GM06990 (cell line): ENCODE results near the gene MGAT3.

Source experiments
- DNase-seq: peaks from one replicate; pipeline ENCODE4 v3.0.0-alpha.2; 2011; ENCODE audit not compliant: insufficient read length; ENCODE audit errors: extremely low read depth
- H3K27me3 ChIP-seq: replicated peaks from 2 replicates; pipeline ENCODE4 v1.6.0; 2011; ENCODE audit warnings: low read length; ENCODE audit not compliant: control insufficient read depth, insufficient read depth
- H3K36me3 ChIP-seq: 2 replicates; pipeline ENCODE4 v1.5.1; 2011; ENCODE audit warnings: low read length; ENCODE audit not compliant: control insufficient read depth, insufficient read depth
- H3K4me3 ChIP-seq: replicated peaks from 2 replicates; pipeline ENCODE4 v1.5.1; 2011; ENCODE audit warnings: low read depth, mild to moderate bottlenecking, control low read depth, low read length
- TF ChIP-seq, protein P1 (sequence below): IDR thresholded peaks from 2 replicates; pipeline ENCODE4 v1.5.1; 2011; ENCODE audit warnings: low read length, control low read depth, mild to moderate bottlenecking, inconsistent platforms; ENCODE audit not compliant: insufficient read depth, poor library complexity, severe bottlenecking

Gene MGAT3

DNA sequence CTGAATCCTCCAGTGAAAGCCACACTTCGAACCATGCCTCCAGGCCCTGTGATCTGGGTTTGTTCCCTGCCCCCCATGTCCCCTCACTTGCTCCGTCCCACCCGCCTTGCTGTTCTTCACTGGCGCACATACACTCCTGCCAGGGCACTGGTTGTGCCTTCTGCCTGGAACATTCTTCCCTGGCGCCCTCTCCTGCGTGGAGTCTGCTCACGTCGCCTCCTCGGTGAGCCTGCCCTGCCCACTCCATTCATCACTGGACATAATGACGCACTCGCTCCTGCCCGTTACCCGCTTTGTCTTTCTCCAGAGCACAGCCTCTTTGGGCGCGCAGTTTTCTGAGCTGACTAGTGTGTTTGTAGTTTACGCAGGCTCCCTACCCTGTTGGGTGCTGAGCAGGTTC, 24.2 kb downstream of the MGAT3 start:
- DNase-seq, result no peak
- H3K27me3 ChIP-seq, result no peaks in the 10 kb centered on the region
- TF ChIP-seq, protein P1, sequence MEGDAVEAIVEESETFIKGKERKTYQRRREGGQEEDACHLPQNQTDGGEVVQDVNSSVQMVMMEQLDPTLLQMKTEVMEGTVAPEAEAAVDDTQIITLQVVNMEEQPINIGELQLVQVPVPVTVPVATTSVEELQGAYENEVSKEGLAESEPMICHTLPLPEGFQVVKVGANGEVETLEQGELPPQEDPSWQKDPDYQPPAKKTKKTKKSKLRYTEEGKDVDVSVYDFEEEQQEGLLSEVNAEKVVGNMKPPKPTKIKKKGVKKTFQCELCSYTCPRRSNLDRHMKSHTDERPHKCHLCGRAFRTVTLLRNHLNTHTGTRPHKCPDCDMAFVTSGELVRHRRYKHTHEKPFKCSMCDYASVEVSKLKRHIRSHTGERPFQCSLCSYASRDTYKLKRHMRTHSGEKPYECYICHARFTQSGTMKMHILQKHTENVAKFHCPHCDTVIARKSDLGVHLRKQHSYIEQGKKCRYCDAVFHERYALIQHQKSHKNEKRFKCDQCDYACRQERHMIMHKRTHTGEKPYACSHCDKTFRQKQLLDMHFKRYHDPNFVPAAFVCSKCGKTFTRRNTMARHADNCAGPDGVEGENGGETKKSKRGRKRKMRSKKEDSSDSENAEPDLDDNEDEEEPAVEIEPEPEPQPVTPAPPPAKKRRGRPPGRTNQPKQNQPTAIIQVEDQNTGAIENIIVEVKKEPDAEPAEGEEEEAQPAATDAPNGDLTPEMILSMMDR, result no peak
- peaks cover 33% of the 10 kb centered on the region for H3K36me3 ChIP-seq
- no peak overlapping the region for H3K4me3 ChIP-seq

DNA sequence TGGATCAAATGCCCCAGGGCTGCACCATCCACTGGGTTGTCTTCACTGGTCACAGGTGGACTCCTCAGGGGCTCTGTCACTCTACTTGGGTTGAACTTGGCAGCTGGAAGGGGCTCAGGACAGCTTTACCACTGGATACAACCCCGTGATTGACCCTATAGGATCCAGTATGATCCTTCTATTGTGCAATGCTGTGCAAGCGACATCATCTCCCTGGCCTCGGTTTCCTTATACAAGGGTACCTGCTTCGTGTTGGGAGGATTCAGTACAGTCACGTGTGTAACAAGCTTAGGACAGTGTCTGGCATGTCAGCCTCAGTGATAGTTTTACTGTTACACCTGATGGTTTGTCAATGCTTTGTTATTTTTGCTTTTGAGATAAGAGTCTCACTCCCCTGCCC, 24.8 kb downstream of the MGAT3 start:
- H3K36me3 ChIP-seq, result peaks cover 28% of the 10 kb centered on the region
- DNase-seq, result no peak
- H3K27me3 ChIP-seq, result no peaks in the 10 kb centered on the region
- H3K4me3 ChIP-seq, result no peak overlapping the region
- TF ChIP-seq, protein P1, result no peak

DNA sequence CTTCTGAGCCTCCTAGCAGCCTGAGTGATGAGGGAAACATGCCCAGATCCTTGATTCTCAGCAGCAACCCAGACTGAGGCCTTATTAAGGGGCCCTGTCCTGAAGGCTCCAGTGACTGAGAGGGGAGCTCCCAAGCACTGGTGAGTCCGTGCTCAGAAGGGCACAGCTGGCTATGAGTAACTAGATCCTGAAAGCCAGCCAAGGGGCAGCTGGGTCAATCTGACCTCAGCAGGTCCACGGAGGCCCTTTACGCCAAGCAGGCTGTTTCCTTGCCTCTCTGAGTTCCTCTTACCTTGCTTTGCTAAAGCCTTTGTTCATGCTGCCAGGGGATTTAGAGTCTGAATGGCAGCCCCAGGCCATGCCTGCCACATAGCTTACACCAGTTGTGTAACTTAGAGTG, 26.0 kb downstream of the MGAT3 start:
- Histone ChIP-seq H3K36me3 (peaks cover 29% of the 10 kb centered on the region), H3K4me3 (no peak overlapping the region), H3K27me3 (no peaks in the 10 kb centered on the region)
- TF ChIP-seq, protein P1, result no peak
- no peak for DNase-seq

DNA sequence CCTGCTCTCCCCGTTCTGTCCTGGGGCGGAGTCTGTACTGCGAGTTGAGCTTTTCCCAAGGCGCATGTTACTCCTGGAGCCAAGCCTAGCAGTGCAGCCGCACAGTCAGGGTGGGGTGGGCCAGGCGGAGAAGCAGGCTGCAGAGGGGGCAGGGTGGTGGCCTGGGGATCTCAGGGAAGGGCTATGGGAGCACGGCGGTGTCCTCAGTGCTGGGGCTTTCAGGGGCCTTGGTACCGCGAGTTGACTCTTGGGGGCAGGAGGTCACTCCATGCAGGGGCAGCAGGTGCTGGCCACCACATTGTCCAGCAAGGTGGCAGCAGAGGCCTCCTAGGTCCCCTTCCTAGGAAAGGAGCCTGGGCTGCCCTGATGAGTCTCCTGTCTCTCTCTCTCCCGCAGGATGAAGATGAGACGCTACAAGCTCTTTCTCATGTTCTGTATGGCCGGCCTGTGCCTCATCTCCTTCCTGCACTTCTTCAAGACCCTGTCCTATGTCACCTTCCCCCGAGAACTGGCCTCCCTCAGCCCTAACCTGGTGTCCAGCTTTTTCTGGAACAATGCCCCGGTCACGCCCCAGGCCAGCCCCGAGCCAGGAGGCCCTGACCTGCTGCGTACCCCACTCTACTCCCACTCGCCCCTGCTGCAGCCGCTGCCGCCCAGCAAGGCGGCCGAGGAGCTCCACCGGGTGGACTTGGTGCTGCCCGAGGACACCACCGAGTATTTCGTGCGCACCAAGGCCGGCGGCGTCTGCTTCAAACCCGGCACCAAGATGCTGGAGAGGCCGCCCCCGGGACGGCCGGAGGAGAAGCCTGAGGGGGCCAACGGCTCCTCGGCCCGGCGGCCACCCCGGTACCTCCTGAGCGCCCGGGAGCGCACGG, 30.4 kb downstream of the MGAT3 start:
- TF ChIP-seq, protein P1, result no peak
- no peak for DNase-seq
- Histone ChIP-seq H3K27me3 (no peaks in the 10 kb centered on the region), H3K36me3 (peaks cover 28% of the 10 kb centered on the region), H3K4me3 (no peak overlapping the region)

DNA sequence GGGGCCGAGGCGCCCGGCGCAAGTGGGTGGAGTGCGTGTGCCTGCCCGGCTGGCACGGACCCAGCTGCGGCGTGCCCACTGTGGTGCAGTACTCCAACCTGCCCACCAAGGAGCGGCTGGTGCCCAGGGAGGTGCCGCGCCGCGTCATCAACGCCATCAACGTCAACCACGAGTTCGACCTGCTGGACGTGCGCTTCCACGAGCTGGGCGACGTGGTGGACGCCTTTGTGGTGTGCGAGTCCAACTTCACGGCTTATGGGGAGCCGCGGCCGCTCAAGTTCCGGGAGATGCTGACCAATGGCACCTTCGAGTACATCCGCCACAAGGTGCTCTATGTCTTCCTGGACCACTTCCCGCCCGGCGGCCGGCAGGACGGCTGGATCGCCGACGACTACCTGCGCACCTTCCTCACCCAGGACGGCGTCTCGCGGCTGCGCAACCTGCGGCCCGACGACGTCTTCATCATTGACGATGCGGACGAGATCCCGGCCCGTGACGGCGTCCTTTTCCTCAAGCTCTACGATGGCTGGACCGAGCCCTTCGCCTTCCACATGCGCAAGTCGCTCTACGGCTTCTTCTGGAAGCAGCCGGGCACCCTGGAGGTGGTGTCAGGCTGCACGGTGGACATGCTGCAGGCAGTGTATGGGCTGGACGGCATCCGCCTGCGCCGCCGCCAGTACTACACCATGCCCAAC, 31.2 kb downstream of the MGAT3 start:
- DNase-seq, result no peak
- Histone ChIP-seq H3K27me3 (no peaks in the 10 kb centered on the region), H3K36me3 (peaks cover 28% of the 10 kb centered on the region), H3K4me3 (no peak overlapping the region)
- TF ChIP-seq, protein P1, result no peak
